Tibial nerve (tissue), 4 donors: ENCODE measurements around the gene MACO1. TPM values are rescaled to one million over a fixed set of nuclear protein-coding genes. Genes with fewer than 3 reads are reported as not detected.
"Not testable (repeated sequence)": the region's sequence is repeated elsewhere in the genome, so short reads cannot be mapped to it uniquely, and the experiment has no call there.

Experiments
- DNase-seq, 2 donors: peaks; one replicate each; pipeline ENCODE4 v3.0.0-alpha.2; 2019; ENCODE audit warnings: low spot score in 2 of 2
- H3K27ac ChIP-seq, 4 donors: fragments of 200-600 bp; sonication (generic) in 3 of 4; one replicate each; pipeline ENCODE4 v1.5.1; 2017 to 2019; ENCODE audit warnings: mild to moderate bottlenecking in 1 of 4
- H3K27me3 ChIP-seq, 2 donors: fragments of 200-600 bp; sonication (generic) in 1 of 2; one replicate each; pipeline versions ENCODE4 v1.5.1 to v1.6.0; 2017 to 2019
- H3K36me3 ChIP-seq, 3 donors: fragments of 200-600 bp; sonication (generic); one replicate each; pipeline ENCODE4 v1.5.1; 2018 to 2019
- H3K4me1 ChIP-seq, 4 donors: fragments of 200-600 bp; sonication (generic) in 3 of 4; one replicate each; pipeline ENCODE4 v1.5.1; 2017 to 2019
- H3K4me3 ChIP-seq, 4 donors: fragments of 200-600 bp; sonication (generic) in 3 of 4; one replicate each; pipeline ENCODE4 v1.5.1; 2017 to 2019; ENCODE audit warnings: mild to moderate bottlenecking in 1 of 4, moderate library complexity in 1 of 4
- H3K9me3 ChIP-seq, 4 donors: fragments of 200-600 bp; sonication (generic) in 3 of 4; one replicate each; pipeline ENCODE4 v1.5.1; 2017 to 2019
- EP300 ChIP-seq, 2 donors: sonication (generic); formaldehyde crosslinking; IDR thresholded peaks; one replicate each; pipeline ENCODE4 v1.6.1; 2017; ENCODE audit warnings: antibody characterized with exemption in 2 of 2, mild to moderate bottlenecking in 1 of 2
- POLR2A ChIP-seq, 2 donors: fragments of 450-650 bp; IDR thresholded peaks; one replicate each; pipeline ENCODE4 v1.6.1; 2017; ENCODE audit warnings: antibody characterized with exemption in 2 of 2, mild to moderate bottlenecking in 2 of 2, moderate library complexity in 2 of 2
- WGBS, 2 donors: methylation state at CpG; one replicate each; pipeline ENCODE4 v1.1.5; 2018; 5-methylcytosine and 5-hydroxymethylcytosine counted together
- total RNA-seq, 4 donors: library from RNA; depleted of rRNA; stranded (reverse); fragments of >200 nt; gene quantifications; one replicate each; pipeline ENCODE4 v1.1.0, GENCODE V29; 2016
- TF ChIP-seq, protein P1 (sequence below), 5 experiments: fragments of 200-600 bp in 3 of 5; fragments of 450-650 bp in 2 of 5; sonication (generic) in 3 of 5; IDR thresholded peaks; one replicate each; pipeline ENCODE4 v1.5.1; 2016 to 2019; ENCODE audit warnings: antibody characterized with exemption in 5 of 5, mild to moderate bottlenecking in 3 of 5, moderate library complexity in 2 of 5

Gene MACO1, protein sequence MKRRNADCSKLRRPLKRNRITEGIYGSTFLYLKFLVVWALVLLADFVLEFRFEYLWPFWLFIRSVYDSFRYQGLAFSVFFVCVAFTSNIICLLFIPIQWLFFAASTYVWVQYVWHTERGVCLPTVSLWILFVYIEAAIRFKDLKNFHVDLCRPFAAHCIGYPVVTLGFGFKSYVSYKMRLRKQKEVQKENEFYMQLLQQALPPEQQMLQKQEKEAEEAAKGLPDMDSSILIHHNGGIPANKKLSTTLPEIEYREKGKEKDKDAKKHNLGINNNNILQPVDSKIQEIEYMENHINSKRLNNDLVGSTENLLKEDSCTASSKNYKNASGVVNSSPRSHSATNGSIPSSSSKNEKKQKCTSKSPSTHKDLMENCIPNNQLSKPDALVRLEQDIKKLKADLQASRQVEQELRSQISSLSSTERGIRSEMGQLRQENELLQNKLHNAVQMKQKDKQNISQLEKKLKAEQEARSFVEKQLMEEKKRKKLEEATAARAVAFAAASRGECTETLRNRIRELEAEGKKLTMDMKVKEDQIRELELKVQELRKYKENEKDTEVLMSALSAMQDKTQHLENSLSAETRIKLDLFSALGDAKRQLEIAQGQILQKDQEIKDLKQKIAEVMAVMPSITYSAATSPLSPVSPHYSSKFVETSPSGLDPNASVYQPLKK
- 10 to 100 TPM in 3 of 4 donors, 1 to 10 TPM in 1; 8.8 to 16.2 (median 13.7) TPM for total RNA-seq

DNA sequence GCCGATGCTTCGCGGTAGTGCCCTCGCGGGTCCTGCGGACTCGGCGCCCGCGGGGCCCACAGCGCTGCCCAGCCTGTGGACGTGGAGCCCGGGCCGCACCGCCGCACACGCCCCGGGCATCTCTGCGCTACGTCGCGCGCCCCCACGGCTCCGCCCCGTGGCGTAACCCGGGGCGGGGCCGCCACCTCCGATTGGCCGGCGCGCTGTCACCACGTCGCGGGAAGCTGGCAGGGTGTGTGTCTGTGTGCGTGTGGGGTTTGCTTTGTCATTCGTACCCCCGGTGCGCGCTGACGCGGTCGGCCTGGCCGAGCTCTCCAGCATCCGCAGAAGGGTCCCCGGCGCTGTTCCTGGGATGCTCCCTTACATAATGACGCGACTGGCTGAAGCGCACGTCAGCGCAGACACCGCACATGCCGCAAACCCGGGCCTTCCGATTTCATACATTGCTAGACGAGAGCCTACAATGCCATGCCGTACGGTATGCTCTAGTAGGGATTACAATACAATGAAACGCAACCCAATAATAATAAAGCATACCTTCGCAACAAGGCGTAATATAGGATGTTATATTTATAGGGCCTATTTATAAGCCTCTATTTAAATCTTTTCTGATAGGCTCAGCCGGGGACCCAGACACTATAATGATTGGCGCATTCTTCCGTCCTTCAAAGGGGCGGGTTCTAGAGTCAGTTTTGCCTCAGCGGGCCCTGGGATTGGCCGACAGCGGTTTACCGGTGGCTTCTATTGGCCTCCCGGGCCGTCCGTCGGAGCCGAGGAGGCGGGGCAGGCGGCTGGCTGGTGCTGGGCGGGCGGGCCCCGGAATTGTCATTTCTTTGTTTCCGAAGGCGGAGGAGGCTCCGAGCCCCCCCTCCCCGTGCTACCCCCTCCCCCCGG lies at the start of gene MACO1:
TSS of gene MACO1 (plus strand) at position 825 of the 894 bp plus-strand sequence. CDS start 202 bp downstream, outside the sequence.
- Histone ChIP-seq H3K4me3 (peak within 1 kb of the TSS; percentile 94 to 100 (median 98)), H3K27me3 (no peaks in the 10 kb centered on the region), H3K36me3 (no peaks in the 10 kb centered on the region), H3K4me1 (peaks cover 0 to 42% (median 27%) of the 10 kb centered on the region in 4 donors), H3K9me3 (no peaks in the 10 kb centered on the region), H3K27ac (peak within 1 kb of the TSS; percentile 72 to 96 (median 92))
- peak; percentile 95 to 98 for DNase-seq
- 0 to 1% methylated on average over 39 to 57 of the region's 87 CpGs for WGBS, 2 donors
- TF ChIP-seq EP300 (IDR thresholded peaks at IDR 0.05): peak in 1 of 2 donors; percentile 77
- TF ChIP-seq, protein P1, sequence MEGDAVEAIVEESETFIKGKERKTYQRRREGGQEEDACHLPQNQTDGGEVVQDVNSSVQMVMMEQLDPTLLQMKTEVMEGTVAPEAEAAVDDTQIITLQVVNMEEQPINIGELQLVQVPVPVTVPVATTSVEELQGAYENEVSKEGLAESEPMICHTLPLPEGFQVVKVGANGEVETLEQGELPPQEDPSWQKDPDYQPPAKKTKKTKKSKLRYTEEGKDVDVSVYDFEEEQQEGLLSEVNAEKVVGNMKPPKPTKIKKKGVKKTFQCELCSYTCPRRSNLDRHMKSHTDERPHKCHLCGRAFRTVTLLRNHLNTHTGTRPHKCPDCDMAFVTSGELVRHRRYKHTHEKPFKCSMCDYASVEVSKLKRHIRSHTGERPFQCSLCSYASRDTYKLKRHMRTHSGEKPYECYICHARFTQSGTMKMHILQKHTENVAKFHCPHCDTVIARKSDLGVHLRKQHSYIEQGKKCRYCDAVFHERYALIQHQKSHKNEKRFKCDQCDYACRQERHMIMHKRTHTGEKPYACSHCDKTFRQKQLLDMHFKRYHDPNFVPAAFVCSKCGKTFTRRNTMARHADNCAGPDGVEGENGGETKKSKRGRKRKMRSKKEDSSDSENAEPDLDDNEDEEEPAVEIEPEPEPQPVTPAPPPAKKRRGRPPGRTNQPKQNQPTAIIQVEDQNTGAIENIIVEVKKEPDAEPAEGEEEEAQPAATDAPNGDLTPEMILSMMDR (IDR thresholded peaks at IDR 0.05): peak in 1 of 5 experiments; percentile 7
- peak; percentile 23 to 62 for TF ChIP-seq POLR2A (IDR thresholded peaks at IDR 0.05)

DNA sequence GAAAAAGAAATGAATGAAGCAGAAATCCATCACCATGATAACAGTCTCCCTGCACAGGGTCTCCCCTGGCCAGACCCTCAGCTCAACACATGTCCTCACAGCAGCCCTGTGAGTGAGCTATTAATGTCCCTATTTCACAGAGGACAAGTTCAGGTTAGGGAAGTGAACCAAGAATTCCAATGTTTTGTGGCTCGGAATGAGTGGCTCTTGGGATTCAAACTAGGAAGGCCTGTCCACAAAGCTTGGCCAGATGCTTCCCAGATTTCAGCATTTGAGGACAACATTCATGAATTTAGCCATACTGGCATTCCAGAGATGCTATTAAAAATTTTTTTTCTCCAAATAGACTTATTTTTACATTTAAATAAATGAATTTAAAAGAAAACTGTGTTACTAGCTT lies 48.2 kb upstream of the MACO1 start:
- 70 to 72% methylated on average over 1 of the region's 1 CpG for WGBS, 2 donors
- H3K36me3 ChIP-seq, H3K4me1 ChIP-seq, H3K27ac ChIP-seq, H3K9me3 ChIP-seq, DNase-seq, H3K27me3 ChIP-seq, H3K4me3 ChIP-seq: not testable (repeated sequence)

DNA sequence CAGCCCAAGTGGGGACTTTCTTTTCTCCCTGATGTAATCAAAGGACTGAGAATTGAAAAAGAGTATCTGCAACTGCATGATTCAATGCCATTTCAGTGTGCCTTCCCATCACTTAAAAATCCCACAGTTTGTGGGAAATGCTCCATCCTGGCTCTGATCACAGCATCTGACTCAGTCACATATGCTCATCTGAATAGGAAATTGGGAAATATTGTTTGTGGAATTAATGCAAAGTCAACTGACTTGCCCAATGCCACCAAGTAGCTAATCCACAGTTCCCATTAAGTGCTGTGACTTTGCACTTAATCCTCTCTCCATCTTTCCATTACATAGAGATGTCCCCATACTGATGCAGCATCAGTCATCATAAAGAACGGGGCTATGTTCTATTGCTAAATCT lies 47.6 kb upstream of the MACO1 start:
- not testable (repeated sequence) for H3K27me3 ChIP-seq, H3K9me3 ChIP-seq, DNase-seq, H3K27ac ChIP-seq, H3K4me1 ChIP-seq, H3K36me3 ChIP-seq, H3K4me3 ChIP-seq
- 86 to 87% methylated on average over 1 of the region's 1 CpG for WGBS, 2 donors

DNA sequence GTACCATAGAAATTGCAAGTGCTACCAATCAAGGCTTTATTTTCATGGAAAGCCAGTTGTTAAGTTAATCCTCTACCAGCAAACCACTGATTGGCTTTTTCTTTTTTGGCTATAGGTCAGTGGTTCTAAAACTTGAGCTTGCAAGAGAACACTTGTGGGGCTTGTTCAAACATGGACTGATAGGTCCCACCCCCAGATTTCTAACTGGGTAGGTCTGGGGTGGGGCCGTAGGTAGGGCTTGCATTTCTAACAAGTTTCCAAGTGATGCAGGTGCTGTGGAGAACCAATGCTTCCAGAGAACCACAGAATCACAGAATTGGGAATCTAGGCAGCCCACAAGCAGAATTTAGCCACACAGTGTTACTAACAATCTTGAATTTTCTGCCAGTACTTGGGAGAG lies 46.8 kb upstream of the MACO1 start:
- not testable (repeated sequence) for H3K9me3 ChIP-seq, H3K27ac ChIP-seq, H3K4me1 ChIP-seq, H3K27me3 ChIP-seq, DNase-seq, H3K4me3 ChIP-seq, H3K36me3 ChIP-seq
- no CpG with 5 or more reads among the region's 1 CpG for WGBS, 2 donors

DNA sequence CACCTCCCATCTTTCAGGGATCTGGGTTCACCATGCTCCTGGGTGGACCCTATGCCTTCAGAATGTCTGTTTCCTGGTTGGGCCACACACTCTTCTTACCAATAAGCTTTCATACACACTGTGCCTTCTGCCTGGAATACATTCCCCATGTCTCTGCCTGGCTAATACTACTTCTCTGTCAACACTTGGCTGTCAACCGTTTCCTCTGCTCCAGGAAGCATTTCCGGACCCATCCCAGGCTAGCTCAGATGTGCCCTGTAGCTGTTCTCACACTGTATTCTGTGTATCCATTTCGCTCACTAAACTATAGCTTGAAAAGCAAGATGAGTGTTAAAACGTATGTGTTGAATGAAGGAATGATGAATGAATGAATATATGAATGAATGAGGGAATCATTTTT lies 43.6 kb upstream of the MACO1 start:
- H3K9me3 ChIP-seq, H3K27me3 ChIP-seq, H3K4me3 ChIP-seq, H3K36me3 ChIP-seq, H3K4me1 ChIP-seq, DNase-seq, H3K27ac ChIP-seq: not testable (repeated sequence)
- WGBS, 2 donors: 78 to 84% methylated on average over 4 of the region's 4 CpGs

DNA sequence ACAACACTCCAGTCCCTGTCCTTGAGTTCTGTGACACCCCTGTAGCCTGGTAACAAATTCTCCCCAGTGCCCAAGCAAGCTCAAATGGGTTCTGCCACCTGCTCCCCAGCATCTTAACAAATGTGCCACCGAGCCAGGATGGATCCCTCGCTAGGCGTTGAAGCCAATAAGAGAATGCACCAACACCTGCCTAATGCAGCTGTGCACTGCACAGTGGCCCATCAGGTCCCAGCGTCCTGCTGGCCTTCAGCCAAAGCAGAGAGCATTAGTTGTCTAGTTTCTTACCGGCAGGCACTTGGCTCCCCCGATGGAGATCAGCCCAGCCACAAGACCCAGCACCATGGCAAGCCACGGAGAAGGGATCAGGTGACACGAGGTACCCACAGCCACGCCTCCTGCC lies 42.0 kb upstream of the MACO1 start:
- H3K4me1 ChIP-seq, H3K4me3 ChIP-seq, H3K27me3 ChIP-seq, DNase-seq, H3K27ac ChIP-seq, H3K9me3 ChIP-seq, H3K36me3 ChIP-seq: not testable (repeated sequence)
- 71 to 78% methylated on average over 6 of the region's 9 CpGs for WGBS, 2 donors

DNA sequence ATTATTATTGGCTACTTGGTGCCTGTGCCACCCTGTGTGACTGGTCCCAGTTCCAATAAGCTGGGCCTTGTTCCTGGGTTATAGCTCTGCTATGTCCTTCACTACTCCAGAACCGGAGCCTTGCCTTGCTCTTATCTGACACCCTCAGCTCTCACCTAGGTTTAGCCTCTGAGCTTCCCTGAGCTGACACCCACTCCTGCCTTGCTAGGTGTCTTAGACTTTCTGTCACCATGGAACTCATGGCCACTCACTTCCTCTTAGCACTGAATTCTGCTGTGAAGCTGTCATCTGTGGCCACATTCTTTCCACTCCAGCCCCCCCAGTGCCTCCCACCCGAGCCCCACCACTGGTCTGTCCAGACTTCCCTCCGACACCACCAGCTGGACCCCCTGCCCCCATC lies 41.0 kb upstream of the MACO1 start:
- H3K27me3 ChIP-seq, H3K9me3 ChIP-seq, H3K4me1 ChIP-seq, H3K4me3 ChIP-seq, DNase-seq, H3K27ac ChIP-seq, H3K36me3 ChIP-seq: not testable (repeated sequence)
- 69 to 71% methylated on average over 3 of the region's 3 CpGs for WGBS, 2 donors

DNA sequence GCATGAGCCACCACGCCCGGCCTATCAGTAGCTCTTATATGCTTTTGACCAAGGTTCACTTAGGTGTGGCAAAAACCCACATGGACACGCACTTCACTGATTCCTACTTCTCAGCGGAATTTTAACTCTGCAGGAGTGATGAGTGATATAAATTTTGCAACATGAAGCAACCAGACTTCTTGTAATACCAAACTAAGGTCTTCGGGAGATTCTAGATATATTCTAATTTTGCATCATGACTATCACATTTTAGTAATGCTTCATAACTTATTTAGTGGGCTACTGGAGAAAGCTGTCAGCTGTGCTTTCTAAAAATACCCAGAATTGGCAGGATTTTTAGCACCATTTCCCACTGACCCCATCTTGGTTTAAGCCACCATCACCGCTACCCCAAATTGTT lies 37.9 kb upstream of the MACO1 start:
- Histone ChIP-seq H3K27me3 (no peaks in the 10 kb centered on the region), H3K4me1 (no peaks in the 10 kb centered on the region), H3K9me3 (no peaks in the 10 kb centered on the region), H3K4me3 (no peak overlapping the region), H3K27ac (no peak overlapping the region), H3K36me3 (no peaks in the 10 kb centered on the region)
- 91 to 93% methylated on average over 6 of the region's 6 CpGs for WGBS, 2 donors
- DNase-seq: no peak
- TF ChIP-seq POLR2A (IDR thresholded peaks at IDR 0.05): no peak
- TF ChIP-seq EP300 (IDR thresholded peaks at IDR 0.05): no peak
- TF ChIP-seq, protein P1 (IDR thresholded peaks at IDR 0.05): no peak

DNA sequence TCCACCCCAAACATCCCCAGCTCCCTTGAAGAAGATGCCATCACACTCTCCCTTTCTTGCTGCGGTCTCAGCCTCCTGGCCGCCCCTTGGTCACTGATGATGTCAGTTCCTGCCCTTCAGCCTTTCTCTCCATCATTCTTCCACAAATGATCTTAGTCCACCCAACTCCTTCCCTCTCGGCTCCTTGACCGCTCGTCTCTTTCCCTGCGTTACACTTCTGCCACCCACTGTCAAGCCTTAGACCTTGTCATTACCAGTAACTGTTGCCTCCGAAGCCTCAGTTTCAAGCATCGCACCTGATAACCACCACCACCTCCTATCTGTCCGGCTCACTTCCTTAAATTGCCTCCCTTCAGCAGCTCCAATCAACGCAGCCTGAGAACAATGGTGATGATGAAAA lies 33.1 kb upstream of the MACO1 start:
- H3K4me3 ChIP-seq, H3K27me3 ChIP-seq, H3K4me1 ChIP-seq, H3K9me3 ChIP-seq, H3K27ac ChIP-seq, H3K36me3 ChIP-seq: not testable (repeated sequence)
- DNase-seq: peak in 1 of 2 donors; percentile 5
- WGBS, 2 donors: 43 to 57% methylated on average over 5 to 6 of the region's 10 CpGs

DNA sequence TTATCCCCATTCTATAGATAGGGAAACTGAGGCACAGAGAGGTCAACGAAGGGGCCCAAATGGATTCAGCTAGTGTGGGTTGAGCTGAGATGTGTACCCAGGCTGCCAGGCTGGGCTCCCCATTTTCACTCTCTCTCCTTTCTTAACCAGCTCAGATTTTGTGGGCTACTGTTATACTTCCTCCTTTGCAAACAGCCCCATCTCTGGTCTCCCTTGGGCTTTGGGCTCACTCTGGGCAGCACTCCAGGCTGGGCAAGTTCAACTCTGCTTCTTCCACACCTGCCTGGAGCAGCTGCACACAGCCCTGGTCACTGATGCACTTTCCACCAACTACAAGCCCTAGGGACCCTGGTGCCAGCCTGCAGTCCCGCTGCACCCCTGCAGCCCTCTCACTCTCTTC lies 32.6 kb upstream of the MACO1 start:
- not testable (repeated sequence) for H3K9me3 ChIP-seq, H3K4me1 ChIP-seq, H3K36me3 ChIP-seq, H3K27me3 ChIP-seq, H3K4me3 ChIP-seq, DNase-seq, H3K27ac ChIP-seq
- no CpG with 5 or more reads among the region's 2 CpGs for WGBS, 2 donors
